Colonic mucosa (tissue), 4 donors: Measurements from ENCODE around the gene FCN2. TPM values are rescaled to one million over a fixed set of nuclear protein-coding genes. Genes with fewer than 3 reads are reported as not detected.

Source experiments
- DNase-seq: peaks from one replicate; pipeline ENCODE4 v3.0.0-alpha.2; 2020
- H3K27ac ChIP-seq: fragments of 200-600 bp; one replicate; pipeline ENCODE4 v1.8.0; 2021
- H3K27me3 ChIP-seq: fragments of 200-600 bp; one replicate; pipeline ENCODE4 v1.8.0; 2021
- H3K36me3 ChIP-seq: fragments of 200-600 bp; one replicate; pipeline ENCODE4 v1.8.0; 2021
- H3K4me1 ChIP-seq: fragments of 200-600 bp; one replicate; pipeline ENCODE4 v1.8.0; 2021; ENCODE audit warnings: mild to moderate bottlenecking
- H3K4me3 ChIP-seq: fragments of 200-600 bp; one replicate; pipeline ENCODE4 v1.8.0; 2021
- H3K9ac ChIP-seq, 2 donors: one replicate each; pipeline ENCODE4 v1.7.0; 2013; ENCODE audit warnings: control low read depth in 2 of 2, low read depth in 2 of 2, low read length in 2 of 2
- H3K9me3 ChIP-seq: fragments of 200-600 bp; one replicate; pipeline ENCODE4 v1.8.0; 2021
- CTCF ChIP-seq: fragments of 200-600 bp; IDR thresholded peaks from one replicate; pipeline ENCODE4 v1.8.0; 2022; ENCODE audit warnings: antibody characterized with exemption, mild to moderate bottlenecking
- intact Hi-C: fragments of 100-400 bp; cut with DNase I; formaldehyde crosslinking; loops from one replicate; pipeline ENCODE4 v1.14.1; 2022
- total RNA-seq, 2 donors: library from RNA; stranded (reverse); fragmentation: NEBNext Ultra II Directional in 1 of 2; extraction: Animal tissue kit (Norgen Biotek cat#: 25700) in 1 of 2; gene quantifications; one replicate each; pipeline ENCODE4 v1.2.1, GENCODE V29; 2021
- donor health status: healthy.
- donor health status: DM: no; HTN: no; CAD: no.
- donor health status: DM: no; HTN: no; CAD: no.

The FCN2 gene
- total RNA-seq, 2 donors from 2014 or later, result not detected

DNA sequence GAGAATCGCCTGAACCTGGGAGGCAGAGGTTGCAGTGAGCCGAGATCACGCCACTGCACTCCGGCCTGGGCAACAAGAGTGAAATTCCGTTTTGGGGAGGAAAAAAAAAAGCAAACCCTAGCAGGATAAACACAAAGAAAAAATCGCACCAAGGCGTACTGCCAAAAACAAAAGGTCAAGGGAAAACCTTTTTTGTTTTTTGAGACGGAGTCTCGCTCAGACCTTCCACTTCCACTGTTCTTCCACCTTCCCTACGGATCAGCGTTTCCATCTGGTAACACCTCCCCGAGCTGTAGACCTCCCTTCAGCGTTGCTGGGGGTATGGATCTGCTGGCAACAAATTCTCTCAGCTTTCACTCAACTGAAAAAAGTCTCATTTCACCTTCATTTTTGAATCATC lies 20.1 kb upstream of the FCN2 start:
- Histone ChIP-seq H3K4me1 (no peaks in the 10 kb centered on the region), H3K27me3 (no peaks in the 10 kb centered on the region), H3K4me3 (no peak overlapping the region), H3K9me3 (no peaks in the 10 kb centered on the region), H3K9ac (no peak overlapping the region), H3K27ac (no peak overlapping the region), H3K36me3 (no peaks in the 10 kb centered on the region)
- no peak for TF ChIP-seq CTCF
- DNase-seq, result no peak
- intact Hi-C loops, result no loop called here

DNA sequence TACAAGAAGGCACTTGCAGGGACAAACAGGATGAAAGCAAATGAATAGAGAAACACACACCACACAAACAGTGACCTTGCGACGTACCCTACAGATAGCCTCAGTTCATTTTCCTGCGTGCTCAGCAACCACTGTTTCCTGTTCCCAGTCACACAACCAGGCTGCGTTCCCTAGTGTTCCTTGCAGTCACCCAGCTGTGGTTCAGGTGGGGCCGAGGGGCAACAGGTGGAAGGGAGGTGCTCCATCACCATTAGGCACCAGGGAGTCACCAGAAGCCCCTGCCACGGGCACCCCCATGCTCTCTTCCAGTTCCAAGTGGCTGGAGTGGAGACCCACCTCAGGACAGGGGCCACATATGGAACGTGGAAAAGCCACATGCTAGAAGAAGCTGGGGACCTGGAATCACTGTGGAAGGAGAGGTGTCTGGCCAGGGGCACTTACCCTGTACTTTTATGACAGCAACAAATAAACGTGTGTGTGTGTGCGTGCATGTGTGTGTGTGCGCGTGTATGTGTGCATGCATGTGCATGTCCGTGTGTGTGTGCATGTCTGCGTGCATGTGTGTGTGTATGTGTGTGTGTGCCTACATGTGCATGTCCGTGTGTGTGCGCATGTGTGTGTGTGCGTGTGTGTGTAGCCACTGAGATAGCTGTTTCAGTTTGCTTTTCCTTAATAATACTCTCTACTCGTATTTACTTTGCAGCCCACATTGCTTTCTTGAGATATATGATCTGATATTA lies 18.8 kb upstream of the FCN2 start:
- intact Hi-C loops, result no loop called here
- H3K4me1 ChIP-seq, result no peaks in the 10 kb centered on the region
- DNase-seq, result no peak
- H3K9ac ChIP-seq, result no peak overlapping the region
- no peaks in the 10 kb centered on the region for H3K36me3 ChIP-seq
- H3K27me3 ChIP-seq, result no peaks in the 10 kb centered on the region
- H3K9me3 ChIP-seq, result no peaks in the 10 kb centered on the region
- H3K4me3 ChIP-seq, result no peak overlapping the region
- TF ChIP-seq CTCF, result no peak
- H3K27ac ChIP-seq, result no peak overlapping the region

GRCh38 chr9:134863306-134863902 lies 17.2 kb upstream of the FCN2 start:
- Histone ChIP-seq H3K9me3 (no peaks in the 10 kb centered on the region), H3K4me3 (no peak overlapping the region), H3K27me3 (no peaks in the 10 kb centered on the region), H3K4me1 (no peaks in the 10 kb centered on the region), H3K27ac (no peak overlapping the region), H3K36me3 (no peaks in the 10 kb centered on the region), H3K9ac (no peak overlapping the region)
- DNase-seq, result no peak
- TF ChIP-seq CTCF, result no peak
- intact Hi-C loops, result no loop called here

DNA sequence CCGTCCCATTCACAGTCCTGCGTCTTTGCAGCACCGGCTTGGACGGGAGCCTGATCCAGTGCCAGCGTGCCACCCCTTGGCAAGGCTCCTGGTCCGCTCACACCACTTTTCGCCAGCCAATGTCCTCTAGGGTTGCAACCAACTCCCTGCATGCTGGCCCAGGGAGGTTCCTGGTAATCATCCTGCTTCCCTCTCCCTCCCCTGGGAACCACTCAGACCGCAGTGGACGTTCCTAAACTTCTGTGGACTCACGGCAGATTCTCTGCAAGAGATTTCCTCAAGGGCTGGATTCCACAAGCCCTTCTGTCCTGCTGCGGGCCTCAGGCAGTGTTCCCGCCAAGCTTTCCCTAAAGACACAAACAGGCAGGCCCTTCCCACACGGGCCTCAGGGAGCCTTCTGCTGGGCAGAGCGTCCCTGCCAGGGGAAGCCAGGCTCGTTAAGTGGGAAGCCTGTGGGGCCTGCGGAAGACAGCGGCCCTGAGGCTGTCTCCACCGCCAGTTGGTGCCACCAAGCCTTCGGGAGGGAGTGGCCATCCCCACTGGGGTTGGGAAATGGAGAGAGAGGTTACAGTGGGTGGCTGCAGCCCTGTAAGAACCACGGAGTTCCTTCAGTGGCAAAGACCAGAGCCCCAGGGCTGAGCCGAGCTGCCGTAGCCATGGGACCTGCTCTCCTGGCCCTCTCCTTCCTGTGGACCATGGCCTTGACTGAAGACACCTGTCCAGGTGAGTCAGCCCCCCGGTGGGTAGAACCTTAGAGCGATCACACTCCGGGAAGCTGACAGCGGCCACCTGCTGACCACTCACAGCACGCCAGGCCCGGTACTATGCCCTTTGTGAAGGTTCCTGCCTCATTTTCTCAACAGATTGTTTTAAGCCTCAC lies 16.4 kb upstream of the FCN2 start:
- H3K9me3 ChIP-seq, result no peaks in the 10 kb centered on the region
- no peaks in the 10 kb centered on the region for H3K27me3 ChIP-seq
- DNase-seq, result no peak
- intact Hi-C loops, result no loop called here
- H3K36me3 ChIP-seq, result no peaks in the 10 kb centered on the region
- H3K9ac ChIP-seq, result no peak overlapping the region
- no peak for TF ChIP-seq CTCF
- no peak overlapping the region for H3K27ac ChIP-seq
- no peaks in the 10 kb centered on the region for H3K4me1 ChIP-seq
- no peak overlapping the region for H3K4me3 ChIP-seq

DNA sequence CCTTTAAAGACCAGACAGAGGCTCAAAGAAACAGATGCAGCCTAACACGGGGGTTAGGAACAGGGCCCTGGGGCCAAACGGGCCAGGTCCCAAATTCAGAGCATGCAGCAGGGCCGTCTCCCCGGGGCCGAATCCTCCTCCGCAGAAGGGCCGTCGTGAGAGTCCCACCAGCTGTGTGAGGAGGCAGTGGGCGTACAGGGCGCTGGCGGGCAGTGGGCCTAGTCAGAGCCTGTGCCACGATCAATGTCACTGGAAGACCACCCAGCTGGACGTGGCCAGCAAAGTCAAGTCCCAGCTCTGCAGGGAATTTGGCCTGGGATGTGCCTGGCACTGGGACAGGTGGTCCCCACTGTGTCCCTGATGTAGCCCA lies 15.8 kb upstream of the FCN2 start:
- Histone ChIP-seq H3K4me3 (no peak overlapping the region), H3K36me3 (no peaks in the 10 kb centered on the region), H3K27ac (no peak overlapping the region), H3K27me3 (no peaks in the 10 kb centered on the region), H3K4me1 (no peaks in the 10 kb centered on the region), H3K9me3 (no peaks in the 10 kb centered on the region), H3K9ac (no peak overlapping the region)
- TF ChIP-seq CTCF, result no peak
- DNase-seq, result no peak
- intact Hi-C loops, result no loop called here
